Measurements from ENCODE around the gene NRTN.

The NRTN gene

GRCh38 chr19:5818594-5818993, 13.7 kb downstream of the NRTN start:
- TF ChIP-seq ZNF8 (CRISPR knock-in tag; IDR thresholded peaks at IDR 0.05) (no peak), PPARA (CRISPR knock-in tag; IDR thresholded peaks at IDR 0.05; ENCODE audit: borderline replicate concordance) (no peak)
- no peak for ATAC-seq

- TF ChIP-seq RARB (CRISPR knock-in tag; IDR thresholded peaks at IDR 0.05) (no peak), PPARA (CRISPR knock-in tag; IDR thresholded peaks at IDR 0.05; ENCODE audit: borderline replicate concordance) (no peak), ZNF565 (CRISPR knock-in tag; conservative IDR thresholded peaks at IDR 0.05; ENCODE audit: low read depth) (no peak)
Measured at GRCh38 chr19:5820785-5821184, 15.9 kb downstream of the NRTN start.

GRCh38 chr19:5821521-5822180, 16.8 kb downstream of the NRTN start:
- TF ChIP-seq ZNF70 (CRISPR knock-in tag; IDR thresholded peaks at IDR 0.05) (no peak), TCF4 (CRISPR knock-in tag; IDR thresholded peaks at IDR 0.05; ENCODE audit: borderline replicate concordance) (no peak), BACH2 (CRISPR knock-in tag; IDR thresholded peaks at IDR 0.05; ENCODE audit: borderline replicate concordance) (no peak), ZFP30 (CRISPR knock-in tag; IDR thresholded peaks at IDR 0.05) (no peak), PATZ1 (CRISPR knock-in tag; IDR thresholded peaks at IDR 0.05; ENCODE audit: borderline replicate concordance) (no peak), CSRNP3 (CRISPR knock-in tag; IDR thresholded peaks at IDR 0.05) (no peak), POU6F1 (CRISPR knock-in tag; IDR thresholded peaks at IDR 0.05; ENCODE audit: borderline replicate concordance, low read depth) (no peak), ZFP3 (CRISPR knock-in tag; IDR thresholded peaks at IDR 0.05) (no peak), SNAI2 (CRISPR knock-in tag; IDR thresholded peaks at IDR 0.05) (no peak), ZC3H10 (CRISPR knock-in tag; IDR thresholded peaks at IDR 0.05) (no peak), GLIS3 (CRISPR knock-in tag; IDR thresholded peaks at IDR 0.05) (no peak), ESRRG (CRISPR knock-in tag; IDR thresholded peaks at IDR 0.05) (no peak), OSR1 (CRISPR knock-in tag; IDR thresholded peaks at IDR 0.05) (no peak), TOX (CRISPR knock-in tag; IDR thresholded peaks at IDR 0.05; ENCODE audit: borderline replicate concordance) (no peak), PPARA (CRISPR knock-in tag; IDR thresholded peaks at IDR 0.05; ENCODE audit: borderline replicate concordance) (no peak), CREB5 (CRISPR knock-in tag; IDR thresholded peaks at IDR 0.05; ENCODE audit: low read depth) (no peak), CSDC2 (CRISPR knock-in tag; IDR thresholded peaks at IDR 0.05) (no peak), ZNF8 (CRISPR knock-in tag; IDR thresholded peaks at IDR 0.05) (no peak), ZNF565 (CRISPR knock-in tag; conservative IDR thresholded peaks at IDR 0.05; ENCODE audit: low read depth) (no peak), TSHZ2 (CRISPR knock-in tag; IDR thresholded peaks at IDR 0.05) (no peak)
- no peak for ATAC-seq

More at GRCh38 chr19:5820785-5821184, 15.9 kb downstream of the NRTN start:
- no peak for ATAC-seq

Measured in SK-N-SH treated with all-trans-retinoic acid at 6 μM for 48 hours (cell line).